HCT116 (cell line): ENCODE data around the gene MINK1. TPM values are rescaled to one million over a fixed set of nuclear protein-coding genes. Genes with fewer than 3 reads are reported as not detected.

Experiments used
- ATAC-seq: fragments of 200-7000 bp; cut with Tn5 transposase; 2 replicates; pipeline ENCODE4 v1.9.1; 2020; ENCODE audit warnings: mild to moderate bottlenecking, moderate library complexity
- BruUV-seq: library from RNA; stranded (reverse); fragments of 400-500 nt; replicated peaks from 2 replicates; lab custom pipeline; 2021; lab: Mats Ljungman, UMichigan
- CTCF ChIA-PET: fragments of 300-600 bp; sonication (Branson Sonifier 250); formaldehyde crosslinking; loops from one replicate; lab custom pipeline; 2021; ENCODE audit warnings: antibody characterized with exemption; lab: Charles Lee
- POLR2A ChIA-PET: fragments of 300-600, 350-600 bp; sonication (Branson Sonifier 250); formaldehyde crosslinking; loops from one replicate; lab custom pipeline; 2021; ENCODE audit warnings: antibody characterized with exemption; lab: Charles Lee
- RAD21 ChIA-PET, 2 experiments: fragments of 300-600 bp; sonication (Branson Sonifier 250); formaldehyde crosslinking; loops; one replicate each; lab custom pipeline; 2023; ENCODE audit warnings: low total read pairs in 2 of 2; ENCODE audit not compliant: uncharacterized antibody in 2 of 2, unreplicated experiment in 2 of 2, low non-redundant PET in 1 of 2; lab: Charles Lee
- DNase-seq: peaks from one replicate; pipeline ENCODE4 v3.0.0-alpha.2; 2010; ENCODE audit warnings: low read depth, low spot score
- H2AFZ ChIP-seq: fragments of 200-600 bp; shearing (Covaris generic), sonication (generic); 2 replicates; pipeline ENCODE4 v1.6.1; 2017; ENCODE audit warnings: low read depth, mixed run types, mixed read lengths, antibody characterized with exemption, low read length; ENCODE audit not compliant: poor library complexity, severe bottlenecking
- H3K27ac ChIP-seq: 2 replicates; pipeline ENCODE4 v1.5.1; 2012; ENCODE audit warnings: low read depth, low read length
- H3K27me3 ChIP-seq: fragments of 200-600 bp; sonication (generic); 2 replicates; pipeline ENCODE4 v1.6.1; 2016; ENCODE audit warnings: mixed run types, low read length, mixed read lengths; ENCODE audit not compliant: insufficient read depth
- H3K36me3 ChIP-seq, 2 experiments: fragments of 200-500 bp in 1 of 2; fragments of 200-600 bp in 1 of 2; sonication (Bioruptor generic) in 1 of 2; sonication (generic) in 1 of 2; 2 replicates each; pipeline versions ENCODE4 v1.5.1 to v1.6.1; 2014 to 2016; ENCODE audit warnings: low read length in 2 of 2, inconsistent platforms in 1 of 2, mixed read lengths in 1 of 2, mixed run types in 1 of 2; ENCODE audit not compliant: insufficient read depth in 2 of 2, control insufficient read depth in 1 of 2
- H3K4me1 ChIP-seq, 2 experiments: fragments of 200-600 bp in 1 of 2; sonication (generic) in 1 of 2; 2 replicates each; pipeline versions ENCODE4 v1.5.1 to v1.6.1; 2012 to 2017; ENCODE audit warnings: low read length in 2 of 2, inconsistent platforms in 1 of 2, mild to moderate bottlenecking in 1 of 2, mixed read lengths in 1 of 2, mixed run types in 1 of 2, moderate library complexity in 1 of 2; ENCODE audit not compliant: insufficient read depth in 2 of 2, control insufficient read depth in 1 of 2
- H3K4me2 ChIP-seq: fragments of 200-600 bp; sonication (generic); 2 replicates; pipeline ENCODE4 v1.6.1; 2017; ENCODE audit warnings: mixed run types, low read length, mixed read lengths
- H3K4me3 ChIP-seq, 2 experiments: fragments of 200-600 bp in 1 of 2; sonication (generic) in 1 of 2; replicated peaks in 1 of 2; 2 replicates each; pipeline ENCODE4 v1.5.1; 2011 to 2016; ENCODE audit warnings: low read length in 2 of 2, control low read depth in 1 of 2, low read depth in 1 of 2, mild to moderate bottlenecking in 1 of 2, mixed read lengths in 1 of 2, mixed run types in 1 of 2
- H3K79me2 ChIP-seq: fragments of 200-600 bp; sonication (generic); 2 replicates; pipeline ENCODE4 v1.6.1; 2017; ENCODE audit warnings: mild to moderate bottlenecking, mixed run types, low read length, moderate library complexity, mixed read lengths; ENCODE audit not compliant: insufficient read depth
- H3K9ac ChIP-seq: fragments of 200-600 bp; sonication (generic); 2 replicates; pipeline ENCODE4 v1.6.1; 2016; ENCODE audit warnings: low read length, mixed read lengths
- H3K9me2 ChIP-seq: fragments of 200-600 bp; sonication (generic), shearing (Covaris generic); 2 replicates; pipeline ENCODE4 v1.6.1; 2017; ENCODE audit warnings: mixed run types, mild to moderate bottlenecking, moderate library complexity; ENCODE audit not compliant: insufficient read depth
- H3K9me3 ChIP-seq, 2 experiments: fragments of 200-500 bp in 1 of 2; fragments of 200-600 bp in 1 of 2; sonication (Bioruptor generic) in 1 of 2; sonication (generic) in 1 of 2; 2 replicates each; pipeline ENCODE4 v1.6.1; 2014 to 2017; ENCODE audit warnings: low read length in 2 of 2, mixed read lengths in 2 of 2, inconsistent platforms in 1 of 2, low read depth in 1 of 2, mild to moderate bottlenecking in 1 of 2, mixed run types in 1 of 2, moderate library complexity in 1 of 2; ENCODE audit not compliant: control insufficient read depth in 1 of 2, insufficient read depth in 1 of 2
- H4K20me1 ChIP-seq: fragments of 200-600 bp; sonication (generic), shearing (Covaris generic); 2 replicates; pipeline ENCODE4 v1.6.1; 2017; ENCODE audit warnings: mixed run types, mild to moderate bottlenecking, moderate library complexity; ENCODE audit not compliant: insufficient read depth
- CEBPB ChIP-seq: IDR thresholded peaks from 2 replicates; pipeline ENCODE4 v1.6.1; 2012; ENCODE audit warnings: low read depth
- ELF1 ChIP-seq: IDR thresholded peaks from 2 replicates; pipeline ENCODE4 v1.6.1; 2012; ENCODE audit warnings: low read depth, borderline replicate concordance
- EZH2 ChIP-seq: fragments of 200-600 bp; sonication (generic); IDR thresholded peaks from 2 replicates; pipeline ENCODE4 v1.6.1; 2017; ENCODE audit warnings: antibody characterized with exemption, mixed run types
- EZH2phosphoT487 ChIP-seq: fragments of 200-600 bp; IDR thresholded peaks from 2 replicates; pipeline ENCODE4 v1.6.1; 2018; ENCODE audit warnings: antibody characterized with exemption, borderline replicate concordance
- FOSL1 ChIP-seq: IDR thresholded peaks from 2 replicates; pipeline ENCODE4 v1.6.1; 2012; ENCODE audit warnings: low read depth
- ZBTB33 ChIP-seq: IDR thresholded peaks from 2 replicates; pipeline ENCODE4 v1.6.1; 2011; ENCODE audit warnings: mild to moderate bottlenecking, low read length, moderate library complexity; ENCODE audit not compliant: insufficient replicate concordance; ENCODE audit errors: extremely low read depth
- ZFX ChIP-seq: fragments of 450-650 bp; IDR thresholded peaks from 2 replicates; pipeline ENCODE4 v1.6.1; 2017
- intact Hi-C: fragments of 100-400 bp; cut with micrococcal nuclease; formaldehyde crosslinking; loops from 2 replicates; pipeline ENCODE4 v1.10.0; 2022
- total RNA-seq: library from RNA; stranded (reverse); gene quantifications from one replicate; pipeline ENCODE4 v1.2.1, GENCODE V29; 2021; ENCODE audit not compliant: unreplicated experiment
- TF ChIP-seq, protein P1 (sequence below): IDR thresholded peaks from 2 replicates; pipeline ENCODE4 v1.6.1; 2012
- TF ChIP-seq, protein P2 (sequence below), 3 experiments: fragments of 200-600 bp in 1 of 3; sonication (generic) in 1 of 3; IDR thresholded peaks in 2 of 3; conservative IDR thresholded peaks in 1 of 3; 2 replicates each; pipeline ENCODE4 v1.5.1; 2012 to 2017; ENCODE audit warnings: low read depth in 2 of 3, low read length in 2 of 3, antibody characterized with exemption in 1 of 3, borderline replicate concordance in 1 of 3, control low read depth in 1 of 3, mild to moderate bottlenecking in 1 of 3, mixed read lengths in 1 of 3, mixed run types in 1 of 3, moderate library complexity in 1 of 3; ENCODE audit not compliant: insufficient read depth in 1 of 3
- TF ChIP-seq, protein P3 (sequence below): IDR thresholded peaks from 2 replicates; pipeline ENCODE4 v1.6.1; 2012; ENCODE audit warnings: low read depth

Gene MINK1
- total RNA-seq, 1 experiment from 2014 or later: 85.2 TPM

- peaks cover 7 to 9% of the 10 kb centered on the region in 2 experiments; a peak in 3 of 4 replicates for H3K36me3 ChIP-seq
- ATAC-seq (peak; percentile 55; the same call in 1 of the 2 replicates), DNase-seq (no peak)
- H3K4me1 ChIP-seq: no peaks in the 10 kb centered on the region
- no peaks in the 10 kb centered on the region for H4K20me1 ChIP-seq
- H3K4me2 ChIP-seq: no peak overlapping the region
- no peaks in the 10 kb centered on the region for H3K9me2 ChIP-seq
- no peaks in the 10 kb centered on the region for H3K9me3 ChIP-seq
- TF ChIP-seq, protein P1, sequence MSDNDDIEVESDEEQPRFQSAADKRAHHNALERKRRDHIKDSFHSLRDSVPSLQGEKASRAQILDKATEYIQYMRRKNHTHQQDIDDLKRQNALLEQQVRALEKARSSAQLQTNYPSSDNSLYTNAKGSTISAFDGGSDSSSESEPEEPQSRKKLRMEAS: no peak
- TF ChIP-seq, protein P2, sequence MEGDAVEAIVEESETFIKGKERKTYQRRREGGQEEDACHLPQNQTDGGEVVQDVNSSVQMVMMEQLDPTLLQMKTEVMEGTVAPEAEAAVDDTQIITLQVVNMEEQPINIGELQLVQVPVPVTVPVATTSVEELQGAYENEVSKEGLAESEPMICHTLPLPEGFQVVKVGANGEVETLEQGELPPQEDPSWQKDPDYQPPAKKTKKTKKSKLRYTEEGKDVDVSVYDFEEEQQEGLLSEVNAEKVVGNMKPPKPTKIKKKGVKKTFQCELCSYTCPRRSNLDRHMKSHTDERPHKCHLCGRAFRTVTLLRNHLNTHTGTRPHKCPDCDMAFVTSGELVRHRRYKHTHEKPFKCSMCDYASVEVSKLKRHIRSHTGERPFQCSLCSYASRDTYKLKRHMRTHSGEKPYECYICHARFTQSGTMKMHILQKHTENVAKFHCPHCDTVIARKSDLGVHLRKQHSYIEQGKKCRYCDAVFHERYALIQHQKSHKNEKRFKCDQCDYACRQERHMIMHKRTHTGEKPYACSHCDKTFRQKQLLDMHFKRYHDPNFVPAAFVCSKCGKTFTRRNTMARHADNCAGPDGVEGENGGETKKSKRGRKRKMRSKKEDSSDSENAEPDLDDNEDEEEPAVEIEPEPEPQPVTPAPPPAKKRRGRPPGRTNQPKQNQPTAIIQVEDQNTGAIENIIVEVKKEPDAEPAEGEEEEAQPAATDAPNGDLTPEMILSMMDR (IDR thresholded peaks at IDR 0.05 in 2 of 3, conservative IDR thresholded peaks at IDR 0.05 in 1 of 3; ENCODE audit: borderline replicate concordance in 1 of 3, insufficient read depth in 1 of 3, low read depth in 2 of 3, low read length in 2 of 3): peak in 2 of 3 experiments; percentile 30 to 40; a peak in 3 of 6 replicates
- no peak overlapping the region for H3K4me3 ChIP-seq
- intact Hi-C loops: no loop called here
- POLR2A ChIA-PET: no interaction called here
- no peak overlapping the region for H2AFZ ChIP-seq
- H3K79me2 ChIP-seq: no peaks in the 10 kb centered on the region
- BruUV-seq: no TSS peak
- no peaks in the 10 kb centered on the region for H3K27me3 ChIP-seq
- CTCF ChIA-PET: no interaction called here
- no peak overlapping the region for H3K9ac ChIP-seq
- no peak overlapping the region for H3K27ac ChIP-seq
- RAD21 ChIA-PET: no interaction called here
These were observed 18.0 kb upstream of the MINK1 start for GRCh38 chr17:4815043-4815675.

DNA sequence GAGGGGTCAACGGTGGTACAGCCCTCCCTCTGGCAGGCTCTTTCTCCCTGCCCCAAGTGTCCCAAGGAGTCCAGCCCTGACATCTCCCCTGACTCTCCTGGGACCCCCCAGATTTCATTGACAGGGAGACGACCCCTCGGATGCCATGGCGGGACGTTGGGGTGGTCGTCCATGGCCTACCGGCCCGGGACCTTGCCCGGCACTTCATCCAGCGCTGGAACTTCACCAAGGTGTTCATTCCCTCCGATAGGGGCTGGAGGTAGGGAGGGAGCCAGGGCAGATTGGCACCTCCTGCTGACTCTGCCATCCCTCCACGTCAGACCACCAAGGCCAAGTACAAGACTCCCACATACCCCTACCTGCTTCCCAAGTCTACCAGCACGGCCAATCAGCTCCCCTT is 16.3 kb upstream of the MINK1 start:
- Histone ChIP-seq H3K4me3 (no peak overlapping the region), H3K27me3 (no peaks in the 10 kb centered on the region), H4K20me1 (no peaks in the 10 kb centered on the region), H3K9me2 (no peaks in the 10 kb centered on the region), H3K4me2 (no peak overlapping the region), H2AFZ (no peak overlapping the region), H3K27ac (no peak overlapping the region), H3K9me3 (no peaks in the 10 kb centered on the region), H3K4me1 (no peaks in the 10 kb centered on the region), H3K9ac (no peak overlapping the region), H3K79me2 (no peaks in the 10 kb centered on the region), H3K36me3 (peaks cover 3 to 4% of the 10 kb centered on the region in 2 experiments; a peak in 2 of 4 replicates)
- ChIA-PET POLR2A (no interaction called here), RAD21 (no interaction called here), CTCF (no interaction called here)
- no peak for ATAC-seq
- TF ChIP-seq, protein P3, sequence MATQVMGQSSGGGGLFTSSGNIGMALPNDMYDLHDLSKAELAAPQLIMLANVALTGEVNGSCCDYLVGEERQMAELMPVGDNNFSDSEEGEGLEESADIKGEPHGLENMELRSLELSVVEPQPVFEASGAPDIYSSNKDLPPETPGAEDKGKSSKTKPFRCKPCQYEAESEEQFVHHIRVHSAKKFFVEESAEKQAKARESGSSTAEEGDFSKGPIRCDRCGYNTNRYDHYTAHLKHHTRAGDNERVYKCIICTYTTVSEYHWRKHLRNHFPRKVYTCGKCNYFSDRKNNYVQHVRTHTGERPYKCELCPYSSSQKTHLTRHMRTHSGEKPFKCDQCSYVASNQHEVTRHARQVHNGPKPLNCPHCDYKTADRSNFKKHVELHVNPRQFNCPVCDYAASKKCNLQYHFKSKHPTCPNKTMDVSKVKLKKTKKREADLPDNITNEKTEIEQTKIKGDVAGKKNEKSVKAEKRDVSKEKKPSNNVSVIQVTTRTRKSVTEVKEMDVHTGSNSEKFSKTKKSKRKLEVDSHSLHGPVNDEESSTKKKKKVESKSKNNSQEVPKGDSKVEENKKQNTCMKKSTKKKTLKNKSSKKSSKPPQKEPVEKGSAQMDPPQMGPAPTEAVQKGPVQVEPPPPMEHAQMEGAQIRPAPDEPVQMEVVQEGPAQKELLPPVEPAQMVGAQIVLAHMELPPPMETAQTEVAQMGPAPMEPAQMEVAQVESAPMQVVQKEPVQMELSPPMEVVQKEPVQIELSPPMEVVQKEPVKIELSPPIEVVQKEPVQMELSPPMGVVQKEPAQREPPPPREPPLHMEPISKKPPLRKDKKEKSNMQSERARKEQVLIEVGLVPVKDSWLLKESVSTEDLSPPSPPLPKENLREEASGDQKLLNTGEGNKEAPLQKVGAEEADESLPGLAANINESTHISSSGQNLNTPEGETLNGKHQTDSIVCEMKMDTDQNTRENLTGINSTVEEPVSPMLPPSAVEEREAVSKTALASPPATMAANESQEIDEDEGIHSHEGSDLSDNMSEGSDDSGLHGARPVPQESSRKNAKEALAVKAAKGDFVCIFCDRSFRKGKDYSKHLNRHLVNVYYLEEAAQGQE: no peak
- TF ChIP-seq CEBPB (no peak), FOSL1 (no peak), ZFX (no peak), EZH2 (no peak), EZH2phosphoT487 (no peak), ELF1 (no peak), ZBTB33 (no peak)
- intact Hi-C loops: no loop called here
- no TSS peak for BruUV-seq
- DNase-seq: no peak
